ENCODE measurements around the gene ERC1. TPM values are rescaled to one million over a fixed set of nuclear protein-coding genes. Genes with fewer than 3 reads are reported as not detected.
"Not testable (repeated sequence)": the region's sequence is repeated elsewhere in the genome, so short reads cannot be mapped to it uniquely, and the experiment has no call there.

ERC1 gene
- total RNA-seq, 1 experiment from 2014 or later: 55.1 TPM

- peaks cover 11% of the 10 kb centered on the region for H3K36me3 Mint-ChIP-seq (ENCODE audit: insufficient read depth, unreplicated experiment)
- ChIA-PET POLR2A (no interaction called here), CTCF (no interaction called here)
- H3K4me1 Mint-ChIP-seq (ENCODE audit: insufficient read depth, unreplicated experiment): peaks cover 25% of the 10 kb centered on the region
- intact Hi-C loops (cut with micrococcal nuclease): no loop called here
- TF ChIP-seq CTCF (IDR thresholded peaks at IDR 0.05; ENCODE audit: unreplicated experiment): no peak
- no peak overlapping the region for H3K4me3 Mint-ChIP-seq (ENCODE audit: unreplicated experiment)
- H3K9me3 Mint-ChIP-seq (ENCODE audit: unreplicated experiment): no peaks in the 10 kb centered on the region
- no TSS peak for BruUV-seq (replicated peaks)
- no peak overlapping the region for H3K27ac Mint-ChIP-seq (ENCODE audit: low read depth, unreplicated experiment)
- DNase-seq (ENCODE audit: unreplicated experiment): no peak
- H3K27me3 Mint-ChIP-seq (ENCODE audit: insufficient read depth, unreplicated experiment): no peaks in the 10 kb centered on the region
Observed at GRCh38 chr12:1046727-1047126, 55.7 kb downstream of the ERC1 start.

GRCh38 chr12:1047898-1048660 lies 57.1 kb downstream of the ERC1 start:
- POLR2A ChIA-PET: interaction anchor here (0.8 to 1.4 kb wide), 3 partner anchors 18 to 191 kb away, joined by 3 to 4 read pairs (median 3); no protein-coding TSS in a partner anchor
- TF ChIP-seq CTCF (IDR thresholded peaks at IDR 0.05; ENCODE audit: unreplicated experiment): no peak
- Mint-ChIP-seq H3K36me3 (ENCODE audit: insufficient read depth, unreplicated experiment) (peaks cover 7% of the 10 kb centered on the region), H3K27me3 (ENCODE audit: insufficient read depth, unreplicated experiment) (no peaks in the 10 kb centered on the region), H3K4me3 (ENCODE audit: unreplicated experiment) (no peak overlapping the region), H3K4me1 (ENCODE audit: insufficient read depth, unreplicated experiment) (peaks cover 25% of the 10 kb centered on the region), H3K9me3 (ENCODE audit: unreplicated experiment) (no peaks in the 10 kb centered on the region), H3K27ac (ENCODE audit: low read depth, unreplicated experiment) (no peak overlapping the region)
- DNase-seq (ENCODE audit: unreplicated experiment): no peak
- BruUV-seq (replicated peaks): no TSS peak
- intact Hi-C loops (cut with micrococcal nuclease): no loop called here
- CTCF ChIA-PET: no interaction called here

- intact Hi-C loops (cut with micrococcal nuclease): no loop called here
- no peak for DNase-seq (ENCODE audit: unreplicated experiment)
- peaks cover 8% of the 10 kb centered on the region for H3K36me3 Mint-ChIP-seq (ENCODE audit: insufficient read depth, unreplicated experiment)
- ChIA-PET CTCF (interaction anchor here (1.0 kb wide), 1 partner anchor 42 kb away, joined by 3 read pairs; no protein-coding TSS in a partner anchor), POLR2A (interaction anchor here (1.6 kb wide), 1 partner anchor 9 kb away, joined by 3 read pairs; no protein-coding TSS in a partner anchor)
- H3K9me3 Mint-ChIP-seq (ENCODE audit: unreplicated experiment): no peaks in the 10 kb centered on the region
- no TSS peak for BruUV-seq (replicated peaks)
- H3K27ac Mint-ChIP-seq (ENCODE audit: low read depth, unreplicated experiment): no peak overlapping the region
- no peak overlapping the region for H3K4me3 Mint-ChIP-seq (ENCODE audit: unreplicated experiment)
- no peak for TF ChIP-seq CTCF (IDR thresholded peaks at IDR 0.05; ENCODE audit: unreplicated experiment)
- H3K27me3 Mint-ChIP-seq (ENCODE audit: insufficient read depth, unreplicated experiment): no peaks in the 10 kb centered on the region
- H3K4me1 Mint-ChIP-seq (ENCODE audit: insufficient read depth, unreplicated experiment): peaks cover 12% of the 10 kb centered on the region
Observed at GRCh38 chr12:1050059-1050707, 59.2 kb downstream of the ERC1 start.

GRCh38 chr12:1051672-1052071 lies 60.6 kb downstream of the ERC1 start:
- H3K9me3 Mint-ChIP-seq (ENCODE audit: unreplicated experiment); BruUV-seq (replicated peaks); POLR2A ChIA-PET; CTCF ChIA-PET; H3K4me1 Mint-ChIP-seq (ENCODE audit: insufficient read depth, unreplicated experiment); intact Hi-C loops (cut with micrococcal nuclease); H3K27ac Mint-ChIP-seq (ENCODE audit: low read depth, unreplicated experiment); H3K4me3 Mint-ChIP-seq (ENCODE audit: unreplicated experiment); H3K27me3 Mint-ChIP-seq (ENCODE audit: insufficient read depth, unreplicated experiment); DNase-seq (ENCODE audit: unreplicated experiment): not testable (repeated sequence)
- peaks cover 11% of the 10 kb centered on the region for H3K36me3 Mint-ChIP-seq (ENCODE audit: insufficient read depth, unreplicated experiment)
